Central memory CD8-positive, alpha-beta T cell (primary cell): Measurements from ENCODE around the gene MYO1D.
"Not testable (repeated sequence)": the region's sequence is repeated elsewhere in the genome, so short reads cannot be mapped to it uniquely, and the experiment has no call there.

ENCODE experiments used
- ATAC-seq: fragments of 150-1000 bp; cut with Tn5 transposase; replicated peaks from 2 replicates; pipeline ENCODE4 v1.10.0; 2022; ENCODE audit warnings: mild to moderate bottlenecking, moderate FRiP score, moderate number of reproducible peaks; ENCODE audit not compliant: poor library complexity, severe bottlenecking; ENCODE audit errors: extremely low read depth
- DNase-seq, 2 donors: peaks; one replicate each; pipeline ENCODE4 v3.0.0; 2021; ENCODE audit warnings: low spot score in 2 of 2
- H3K27ac Mint-ChIP-seq: one replicate; pipeline ENCODE4 v1.8.0; 2022; ENCODE audit warnings: low read depth, mild to moderate bottlenecking, moderate library complexity, mixed read lengths
- H3K27me3 Mint-ChIP-seq: one replicate; pipeline ENCODE4 v1.8.0; 2022; ENCODE audit warnings: mixed read lengths
- H3K36me3 Mint-ChIP-seq: one replicate; pipeline ENCODE4 v1.8.0; 2022; ENCODE audit warnings: mild to moderate bottlenecking, moderate library complexity, mixed read lengths; ENCODE audit not compliant: insufficient read depth
- H3K4me1 Mint-ChIP-seq: one replicate; pipeline ENCODE4 v1.8.0; 2022; ENCODE audit warnings: mixed read lengths
- H3K4me3 Mint-ChIP-seq: one replicate; pipeline ENCODE4 v1.8.0; 2022; ENCODE audit warnings: mild to moderate bottlenecking, moderate library complexity, mixed read lengths
- H3K9me3 Mint-ChIP-seq: one replicate; pipeline ENCODE4 v1.8.0; 2022; ENCODE audit warnings: mixed read lengths

Gene MYO1D

GRCh38 chr17:32876417-32877163 lies at the start of gene MYO1D:
MYO1D (minus strand) TSS chr17:32877124; CDS start chr17:32876872, 252 bp downstream.
- H3K27me3 Mint-ChIP-seq: peaks cover under 1% of the 10 kb centered on the region
- peaks cover 11% of the 10 kb centered on the region for H3K4me1 Mint-ChIP-seq
- H3K4me3 Mint-ChIP-seq: peak within 1 kb of the TSS; percentile 89
- DNase-seq: peak in 1 of 2 donors; percentile 18
- peak; percentile 27 for ATAC-seq
- peaks cover 5% of the 10 kb centered on the region for H3K36me3 Mint-ChIP-seq
- H3K27ac Mint-ChIP-seq: peak within 1 kb of the TSS; percentile 69
- H3K9me3 Mint-ChIP-seq: no peaks in the 10 kb centered on the region

DNA sequence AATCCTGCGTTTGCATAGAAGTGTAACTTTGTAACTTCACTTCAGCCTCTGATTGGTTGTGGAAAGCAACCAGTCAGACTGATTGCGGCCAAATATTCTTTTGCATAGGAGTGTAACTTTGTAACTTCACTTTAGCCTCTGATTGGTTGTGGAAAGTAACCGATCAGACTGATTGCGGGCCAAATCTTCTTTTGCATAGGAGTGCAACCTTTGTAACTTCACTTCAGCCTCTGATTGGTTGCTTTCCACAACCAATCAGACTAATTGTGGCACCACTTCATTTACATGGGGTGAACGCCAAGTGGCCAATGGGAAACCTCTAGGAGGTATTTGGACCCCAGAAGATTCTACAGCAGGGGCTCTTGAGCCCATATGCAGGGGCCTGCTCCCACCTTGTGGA lies 49.3 kb upstream of the MYO1D start:
- Mint-ChIP-seq H3K9me3 (no peaks in the 10 kb centered on the region), H3K36me3 (no peaks in the 10 kb centered on the region), H3K27me3 (no peaks in the 10 kb centered on the region), H3K4me3 (no peak overlapping the region), H3K27ac (no peak overlapping the region), H3K4me1 (no peaks in the 10 kb centered on the region)
- ATAC-seq: no peak
- no peak for DNase-seq

DNA sequence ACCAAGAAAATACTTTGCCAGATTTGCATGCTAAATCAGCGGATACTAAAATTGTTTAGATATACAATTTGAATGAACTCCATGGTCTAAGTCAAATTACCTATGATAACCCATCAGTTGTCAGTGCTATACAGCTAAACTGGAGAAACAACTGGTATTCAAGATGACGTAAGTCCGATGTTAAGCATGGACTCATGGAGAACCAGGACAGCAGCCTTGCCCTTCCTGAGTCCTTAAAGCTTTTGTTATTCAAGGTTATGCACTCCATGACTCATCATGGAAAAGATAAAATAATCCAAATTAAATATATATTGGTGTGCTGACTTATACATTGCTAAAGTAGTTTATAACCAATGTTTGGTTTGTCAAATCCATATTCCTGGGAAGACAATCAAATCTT lies 47.0 kb upstream of the MYO1D start:
- H3K36me3 Mint-ChIP-seq, H3K9me3 Mint-ChIP-seq, ATAC-seq, H3K27me3 Mint-ChIP-seq, DNase-seq, H3K27ac Mint-ChIP-seq, H3K4me3 Mint-ChIP-seq, H3K4me1 Mint-ChIP-seq: not testable (repeated sequence)

GRCh38 chr17:32921017-32921416 lies 44.1 kb upstream of the MYO1D start:
- Mint-ChIP-seq H3K9me3 (no peaks in the 10 kb centered on the region), H3K4me3 (no peak overlapping the region), H3K36me3 (no peaks in the 10 kb centered on the region), H3K27ac (no peak overlapping the region), H3K27me3 (no peaks in the 10 kb centered on the region), H3K4me1 (peaks cover 1% of the 10 kb centered on the region)
- ATAC-seq: no peak
- no peak for DNase-seq

DNA sequence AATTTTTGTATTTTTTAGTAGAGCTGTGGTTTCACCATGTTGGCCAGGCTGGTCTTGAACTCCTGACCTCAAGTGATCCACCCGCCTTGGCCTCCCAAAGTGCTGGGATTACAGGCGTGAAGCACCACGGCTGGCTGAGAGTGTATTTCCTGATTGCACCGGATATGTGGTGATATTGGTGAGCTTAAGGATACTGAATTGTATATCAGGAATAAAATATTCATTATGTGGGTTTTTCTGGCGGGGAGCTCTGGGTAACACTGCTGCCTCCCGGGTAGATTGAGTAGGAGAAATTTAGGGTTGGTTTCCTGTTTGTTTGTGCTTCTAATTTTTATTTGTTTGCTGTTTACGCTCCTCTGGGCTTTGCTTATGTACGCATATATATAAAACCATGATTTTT lies 43.4 kb upstream of the MYO1D start:
- H3K36me3 Mint-ChIP-seq: no peaks in the 10 kb centered on the region
- H3K4me3 Mint-ChIP-seq: no peak overlapping the region
- DNase-seq: no peak
- no peak overlapping the region for H3K27ac Mint-ChIP-seq
- no peak for ATAC-seq
- no peaks in the 10 kb centered on the region for H3K9me3 Mint-ChIP-seq
- H3K4me1 Mint-ChIP-seq: peaks cover 8% of the 10 kb centered on the region
- no peaks in the 10 kb centered on the region for H3K27me3 Mint-ChIP-seq

DNA sequence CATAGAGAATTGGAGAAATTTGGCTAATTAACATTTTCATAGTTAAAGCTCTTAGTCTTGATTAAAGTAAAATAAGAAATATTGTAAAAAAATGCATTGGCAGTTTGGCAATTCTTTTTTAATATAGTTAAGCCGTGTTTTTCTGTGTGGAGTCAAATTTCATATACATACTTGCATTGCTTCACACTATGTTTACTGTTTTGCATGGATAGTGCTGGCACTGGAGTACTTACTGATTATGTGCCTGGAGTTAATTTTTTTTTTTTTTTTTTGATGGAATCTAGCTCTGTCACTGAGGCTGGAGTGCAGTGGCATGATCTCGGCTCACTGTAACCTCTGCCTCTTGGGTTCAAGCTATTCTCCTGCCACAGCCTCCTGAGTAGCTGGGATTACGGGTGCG lies 43.0 kb upstream of the MYO1D start:
- H3K9me3 Mint-ChIP-seq, H3K27ac Mint-ChIP-seq, ATAC-seq, H3K4me3 Mint-ChIP-seq, DNase-seq, H3K36me3 Mint-ChIP-seq, H3K27me3 Mint-ChIP-seq: not testable (repeated sequence)
- peaks cover 12% of the 10 kb centered on the region for H3K4me1 Mint-ChIP-seq

DNA sequence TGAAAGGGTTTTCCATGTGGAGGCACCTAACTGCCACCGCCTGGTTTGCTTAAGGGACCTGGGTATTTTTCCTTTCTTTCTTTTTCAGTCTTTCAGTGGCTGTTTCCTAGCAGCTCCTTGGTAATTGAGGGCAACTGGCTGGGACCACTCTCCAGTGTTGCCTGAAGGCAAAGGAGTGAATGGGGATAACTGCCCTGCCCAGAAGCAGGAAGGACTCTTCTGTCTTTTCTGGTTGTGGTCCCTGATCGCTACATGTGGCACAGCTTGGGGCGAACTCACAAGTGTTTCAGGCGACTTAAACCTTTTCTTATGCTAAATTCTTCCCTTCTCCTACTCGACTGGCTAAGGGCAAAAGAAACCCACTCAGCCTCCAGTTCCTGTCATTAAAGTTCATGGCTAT lies 40.9 kb upstream of the MYO1D start:
- Mint-ChIP-seq H3K4me3 (no peak overlapping the region), H3K36me3 (no peaks in the 10 kb centered on the region), H3K27ac (no peak overlapping the region), H3K4me1 (peaks cover 12% of the 10 kb centered on the region), H3K9me3 (no peaks in the 10 kb centered on the region), H3K27me3 (no peaks in the 10 kb centered on the region)
- DNase-seq (no peak), ATAC-seq (no peak)

GRCh38 chr17:32917081-32917480 lies 40.2 kb upstream of the MYO1D start:
- ATAC-seq (no peak), DNase-seq (no peak)
- Mint-ChIP-seq H3K36me3 (no peaks in the 10 kb centered on the region), H3K27me3 (no peaks in the 10 kb centered on the region), H3K27ac (no peak overlapping the region), H3K4me3 (no peak overlapping the region), H3K4me1 (peaks cover 12% of the 10 kb centered on the region), H3K9me3 (no peaks in the 10 kb centered on the region)

DNA sequence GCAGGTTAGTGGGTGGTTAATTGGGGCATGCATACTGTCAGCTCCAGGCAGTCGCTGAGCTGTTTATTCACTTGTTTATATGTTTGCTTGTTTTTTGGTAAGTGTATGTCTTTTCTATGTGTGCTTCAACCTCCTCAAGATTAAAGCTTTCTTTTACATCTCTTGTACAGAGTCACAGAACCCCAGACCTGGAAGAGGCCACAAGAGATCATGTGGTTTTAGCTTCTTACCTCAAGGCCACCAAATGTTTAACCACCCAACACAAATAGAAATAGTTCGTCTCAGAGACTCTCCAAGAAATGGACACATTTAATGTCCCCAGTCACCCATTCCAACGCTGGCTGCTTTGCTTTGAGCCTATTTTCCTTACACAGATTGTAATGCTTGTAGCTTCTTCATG lies 39.2 kb upstream of the MYO1D start:
- Mint-ChIP-seq H3K27me3 (no peaks in the 10 kb centered on the region), H3K4me1 (peaks cover 12% of the 10 kb centered on the region), H3K36me3 (no peaks in the 10 kb centered on the region), H3K4me3 (no peak overlapping the region), H3K27ac (no peak overlapping the region), H3K9me3 (no peaks in the 10 kb centered on the region)
- ATAC-seq: no peak
- DNase-seq: no peak

DNA sequence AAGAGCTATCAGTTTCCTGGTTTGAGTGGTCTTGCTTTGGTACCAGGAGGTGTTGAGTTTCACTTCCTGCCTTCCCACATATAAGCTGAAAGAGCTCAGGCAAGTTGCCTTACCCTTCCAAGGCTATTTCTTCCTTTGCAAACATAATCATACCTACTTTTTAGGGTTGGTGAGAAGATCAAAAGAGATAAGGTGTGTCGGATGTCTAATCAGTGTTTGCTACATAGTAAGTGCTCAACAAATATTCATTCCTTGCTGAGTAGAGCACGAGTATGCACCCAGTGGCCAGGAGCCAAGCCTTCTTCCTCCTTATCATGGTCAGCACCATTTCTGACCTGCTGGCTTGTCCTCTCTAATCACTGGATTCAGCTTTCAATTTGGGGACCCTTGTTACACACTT lies 38.3 kb upstream of the MYO1D start:
- Mint-ChIP-seq H3K4me3 (no peak overlapping the region), H3K9me3 (no peaks in the 10 kb centered on the region), H3K27me3 (no peaks in the 10 kb centered on the region), H3K36me3 (no peaks in the 10 kb centered on the region), H3K27ac (no peak overlapping the region), H3K4me1 (peaks cover 12% of the 10 kb centered on the region)
- ATAC-seq: no peak
- DNase-seq: no peak

DNA sequence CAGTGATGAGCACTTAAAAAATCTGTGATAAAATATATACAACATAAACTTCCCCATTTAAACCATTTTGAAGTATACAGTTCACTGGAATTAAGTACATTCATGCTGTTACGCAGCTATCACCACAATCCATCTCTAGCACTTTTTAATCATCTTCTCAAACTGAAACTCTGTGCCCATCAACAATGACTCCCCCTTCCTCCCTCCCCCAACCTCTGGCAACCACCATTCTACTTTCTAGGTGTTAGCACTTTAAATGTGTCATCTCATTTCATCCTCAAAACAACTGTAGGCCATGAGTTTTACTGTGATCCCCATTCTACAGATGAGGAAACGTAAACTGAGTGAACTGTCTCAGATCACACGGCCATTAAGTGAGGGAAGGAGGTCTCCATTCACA lies 37.3 kb upstream of the MYO1D start:
- Mint-ChIP-seq H3K27ac (no peak overlapping the region), H3K4me3 (no peak overlapping the region), H3K4me1 (peaks cover 12% of the 10 kb centered on the region), H3K27me3 (no peaks in the 10 kb centered on the region), H3K9me3 (no peaks in the 10 kb centered on the region), H3K36me3 (no peaks in the 10 kb centered on the region)
- ATAC-seq: no peak
- no peak for DNase-seq

DNA sequence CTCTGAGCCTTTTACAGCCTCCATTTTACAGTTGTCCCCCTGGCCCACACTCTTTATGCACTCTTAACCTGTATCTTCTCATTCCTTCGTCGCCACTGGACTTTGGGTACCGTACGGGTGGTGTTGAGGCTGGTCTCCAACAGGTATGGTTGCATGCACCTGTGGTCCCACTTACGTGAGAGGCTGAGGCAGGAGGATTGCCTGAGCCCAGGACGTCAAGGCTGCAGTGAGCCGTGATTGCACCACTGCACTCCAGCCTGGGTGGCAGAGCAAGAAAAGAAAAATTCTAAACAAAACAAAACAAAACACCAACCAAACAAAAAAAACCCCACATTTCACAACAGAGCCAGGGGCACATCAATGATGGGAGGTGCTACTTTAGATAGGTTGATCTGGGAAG lies 36.7 kb upstream of the MYO1D start:
- no peak for ATAC-seq
- no peak overlapping the region for H3K27ac Mint-ChIP-seq

GRCh38 chr17:32912218-32912897 lies 35.4 kb upstream of the MYO1D start:
- H3K9me3 Mint-ChIP-seq: no peaks in the 10 kb centered on the region
- no peak overlapping the region for H3K27ac Mint-ChIP-seq
- H3K4me1 Mint-ChIP-seq: peaks cover 12% of the 10 kb centered on the region
- no peak overlapping the region for H3K4me3 Mint-ChIP-seq
- ATAC-seq: no peak
- no peak for DNase-seq
- H3K27me3 Mint-ChIP-seq: no peaks in the 10 kb centered on the region
- H3K36me3 Mint-ChIP-seq: no peaks in the 10 kb centered on the region

More for the DNA sequence above, 36.7 kb upstream of the MYO1D start:
- no peaks in the 10 kb centered on the region for H3K36me3 Mint-ChIP-seq
- no peak overlapping the region for H3K4me3 Mint-ChIP-seq
- peaks cover 12% of the 10 kb centered on the region for H3K4me1 Mint-ChIP-seq
- no peaks in the 10 kb centered on the region for H3K9me3 Mint-ChIP-seq
- H3K27me3 Mint-ChIP-seq: no peaks in the 10 kb centered on the region
- no peak for DNase-seq
